ENCODE results near the gene TEKT4. TPM values are rescaled to one million over a fixed set of nuclear protein-coding genes. Genes with fewer than 3 reads are reported as not detected.
"Not testable (repeated sequence)": the region's sequence is repeated elsewhere in the genome, so short reads cannot be mapped to it uniquely, and the experiment has no call there.

The TEKT4 gene, protein sequence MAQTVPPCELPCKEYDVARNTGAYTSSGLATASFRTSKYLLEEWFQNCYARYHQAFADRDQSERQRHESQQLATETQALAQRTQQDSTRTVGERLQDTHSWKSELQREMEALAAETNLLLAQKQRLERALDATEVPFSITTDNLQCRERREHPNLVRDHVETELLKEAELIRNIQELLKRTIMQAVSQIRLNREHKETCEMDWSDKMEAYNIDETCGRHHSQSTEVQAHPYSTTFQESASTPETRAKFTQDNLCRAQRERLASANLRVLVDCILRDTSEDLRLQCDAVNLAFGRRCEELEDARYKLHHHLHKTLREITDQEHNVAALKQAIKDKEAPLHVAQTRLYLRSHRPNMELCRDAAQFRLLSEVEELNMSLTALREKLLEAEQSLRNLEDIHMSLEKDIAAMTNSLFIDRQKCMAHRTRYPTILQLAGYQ
- not detected in 3 replicates for total RNA-seq
- long read RNA-seq: 0 reads

DNA sequence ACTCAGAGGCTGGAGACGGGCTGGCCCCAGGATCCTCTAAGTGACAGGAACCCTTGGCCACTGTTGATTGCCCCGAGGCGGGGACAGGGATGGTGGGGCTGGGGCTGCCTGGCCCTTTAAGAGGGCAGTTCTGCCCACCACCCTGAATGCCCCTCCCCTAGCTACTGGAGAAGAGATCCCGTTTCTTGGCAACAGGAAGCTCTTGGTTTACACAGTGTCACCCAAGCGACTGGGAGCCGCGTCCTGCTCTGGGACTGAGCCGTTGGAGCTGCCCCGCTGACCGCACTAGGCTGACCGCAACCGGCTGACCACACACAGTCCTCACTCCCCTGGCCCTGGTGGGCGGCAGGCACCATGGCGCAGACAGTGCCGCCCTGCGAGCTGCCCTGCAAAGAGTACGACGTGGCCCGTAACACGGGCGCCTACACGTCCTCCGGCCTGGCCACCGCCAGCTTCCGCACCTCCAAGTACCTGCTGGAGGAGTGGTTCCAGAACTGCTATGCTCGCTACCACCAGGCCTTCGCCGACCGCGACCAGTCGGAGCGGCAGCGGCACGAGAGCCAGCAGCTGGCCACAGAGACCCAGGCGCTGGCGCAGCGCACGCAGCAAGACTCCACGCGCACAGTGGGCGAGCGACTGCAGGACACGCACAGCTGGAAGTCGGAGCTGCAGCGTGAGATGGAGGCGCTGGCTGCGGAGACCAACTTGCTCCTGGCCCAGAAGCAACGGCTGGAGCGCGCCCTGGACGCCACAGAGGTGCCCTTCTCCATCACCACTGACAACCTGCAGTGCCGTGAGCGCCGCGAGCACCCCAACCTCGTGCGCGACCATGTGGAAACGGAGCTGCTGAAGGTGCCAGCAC lies at the start of gene TEKT4:
TEKT4 (plus strand) TSS at position 205 of the 862 bp plus-strand sequence; CDS start at position 355, 150 bp downstream.
- Mint-ChIP-seq H3K27me3 (ENCODE audit: low read depth) (no peaks in the 10 kb centered on the region), H3K36me3 (ENCODE audit: low read depth) (no peaks in the 10 kb centered on the region), H3K4me1 (ENCODE audit: low read depth) (no peaks in the 10 kb centered on the region), H3K9me3 (ENCODE audit: low read depth) (no peaks in the 10 kb centered on the region), H3K27ac (ENCODE audit: unreplicated experiment) (no peak within 1 kb of the TSS), H3K4me3 (ENCODE audit: unreplicated experiment) (peak within 1 kb of the TSS; percentile 22)
- DNase-seq (ENCODE audit: low spot score): peak; percentile 92
- TF ChIP-seq, protein P1, sequence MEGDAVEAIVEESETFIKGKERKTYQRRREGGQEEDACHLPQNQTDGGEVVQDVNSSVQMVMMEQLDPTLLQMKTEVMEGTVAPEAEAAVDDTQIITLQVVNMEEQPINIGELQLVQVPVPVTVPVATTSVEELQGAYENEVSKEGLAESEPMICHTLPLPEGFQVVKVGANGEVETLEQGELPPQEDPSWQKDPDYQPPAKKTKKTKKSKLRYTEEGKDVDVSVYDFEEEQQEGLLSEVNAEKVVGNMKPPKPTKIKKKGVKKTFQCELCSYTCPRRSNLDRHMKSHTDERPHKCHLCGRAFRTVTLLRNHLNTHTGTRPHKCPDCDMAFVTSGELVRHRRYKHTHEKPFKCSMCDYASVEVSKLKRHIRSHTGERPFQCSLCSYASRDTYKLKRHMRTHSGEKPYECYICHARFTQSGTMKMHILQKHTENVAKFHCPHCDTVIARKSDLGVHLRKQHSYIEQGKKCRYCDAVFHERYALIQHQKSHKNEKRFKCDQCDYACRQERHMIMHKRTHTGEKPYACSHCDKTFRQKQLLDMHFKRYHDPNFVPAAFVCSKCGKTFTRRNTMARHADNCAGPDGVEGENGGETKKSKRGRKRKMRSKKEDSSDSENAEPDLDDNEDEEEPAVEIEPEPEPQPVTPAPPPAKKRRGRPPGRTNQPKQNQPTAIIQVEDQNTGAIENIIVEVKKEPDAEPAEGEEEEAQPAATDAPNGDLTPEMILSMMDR (IDR thresholded peaks at IDR 0.05): no peak

DNA sequence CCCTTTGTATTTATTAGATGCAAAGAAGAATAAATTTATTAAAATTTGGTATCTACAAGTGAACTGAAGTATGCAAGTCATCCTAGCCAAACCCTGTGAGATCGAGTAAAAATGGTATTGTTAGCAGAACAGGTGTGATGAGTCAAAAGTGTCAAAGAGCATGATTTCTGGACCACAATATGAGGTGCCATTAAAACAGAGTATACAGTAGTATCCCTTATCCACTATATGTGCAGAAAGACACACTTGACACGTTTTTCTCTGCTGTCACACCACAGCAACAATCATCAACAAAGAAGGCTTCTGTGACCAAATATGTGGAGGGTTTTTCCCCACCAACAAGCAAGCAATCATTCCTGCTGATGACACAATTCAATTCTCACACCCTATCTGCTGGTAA lies 32.0 kb upstream of the TEKT4 start:
- not testable (repeated sequence) for H3K36me3 Mint-ChIP-seq (ENCODE audit: low read depth); H3K27me3 Mint-ChIP-seq (ENCODE audit: low read depth); DNase-seq (ENCODE audit: low spot score); H3K9me3 Mint-ChIP-seq (ENCODE audit: low read depth); H3K27ac Mint-ChIP-seq (ENCODE audit: unreplicated experiment); H3K4me3 Mint-ChIP-seq (ENCODE audit: unreplicated experiment); H3K4me1 Mint-ChIP-seq (ENCODE audit: low read depth)

DNA sequence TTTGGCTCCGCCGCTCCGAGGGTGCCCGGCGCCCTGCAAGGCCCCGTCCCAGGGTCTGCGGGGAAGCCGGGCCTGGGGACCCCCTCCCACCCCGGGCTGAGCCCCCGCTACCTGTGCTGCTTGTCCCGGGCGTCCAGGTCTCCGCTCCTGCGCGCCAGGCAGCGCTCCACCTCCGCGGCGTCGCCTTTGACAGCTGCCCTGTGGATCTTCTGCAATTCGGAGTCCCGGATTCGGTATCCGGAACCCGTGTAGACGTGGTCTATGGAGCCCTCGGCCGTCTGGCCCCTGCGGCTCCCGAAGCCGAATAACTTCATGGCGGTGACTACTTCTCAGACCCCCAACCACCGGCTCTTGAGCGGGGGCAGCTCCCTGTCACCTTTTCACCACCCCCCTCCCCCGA lies 14.4 kb upstream of the TEKT4 start:
- H3K4me3 Mint-ChIP-seq (ENCODE audit: unreplicated experiment); H3K36me3 Mint-ChIP-seq (ENCODE audit: low read depth); H3K27ac Mint-ChIP-seq (ENCODE audit: unreplicated experiment); H3K9me3 Mint-ChIP-seq (ENCODE audit: low read depth); H3K27me3 Mint-ChIP-seq (ENCODE audit: low read depth); H3K4me1 Mint-ChIP-seq (ENCODE audit: low read depth): not testable (repeated sequence)
- peak; percentile 62 for DNase-seq (ENCODE audit: low spot score)

DNA sequence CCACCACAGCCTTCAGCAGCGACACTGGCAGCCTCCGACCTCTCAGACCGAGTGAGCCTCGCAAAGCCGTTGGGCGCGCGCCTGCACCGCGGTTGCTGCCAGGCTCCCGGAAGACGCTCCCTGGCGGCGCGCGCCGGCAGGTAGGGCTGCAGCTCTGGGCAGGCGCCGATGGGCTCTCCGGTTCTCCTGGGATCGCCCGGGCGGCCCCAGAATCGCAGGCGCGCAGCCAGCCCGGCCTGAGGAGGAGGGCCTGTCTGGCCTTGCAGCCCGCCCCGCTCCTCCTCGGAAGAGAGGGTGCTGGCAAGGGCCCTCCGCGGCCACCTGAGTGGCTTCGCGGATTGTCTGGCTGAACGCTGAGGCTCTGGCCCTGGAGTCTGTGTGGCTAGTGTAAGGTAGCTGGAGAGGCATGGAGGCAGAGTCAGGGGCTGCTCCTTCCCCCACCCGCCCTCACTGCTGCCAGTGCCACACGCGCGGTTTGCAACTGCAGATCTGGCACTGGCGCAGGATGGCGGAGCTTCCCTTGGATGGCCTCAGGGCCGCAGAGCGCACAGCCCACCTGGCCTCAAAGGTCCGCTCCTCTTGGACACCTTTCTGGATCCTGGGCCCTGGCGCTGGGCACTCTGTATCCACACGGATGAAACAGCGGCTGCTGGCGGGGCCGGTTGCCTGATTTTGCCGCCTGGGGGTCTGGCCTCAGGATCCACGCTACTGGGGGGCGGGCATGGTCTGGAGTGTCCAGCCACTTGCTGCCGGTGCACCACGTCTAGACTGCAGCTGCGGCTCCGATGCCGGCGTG lies 13.7 kb upstream of the TEKT4 start:
- peaks cover 13% of the 10 kb centered on the region for H3K27me3 Mint-ChIP-seq (ENCODE audit: low read depth)
- not testable (repeated sequence) for H3K27ac Mint-ChIP-seq (ENCODE audit: unreplicated experiment); H3K4me1 Mint-ChIP-seq (ENCODE audit: low read depth); H3K9me3 Mint-ChIP-seq (ENCODE audit: low read depth); H3K36me3 Mint-ChIP-seq (ENCODE audit: low read depth); H3K4me3 Mint-ChIP-seq (ENCODE audit: unreplicated experiment)
- TF ChIP-seq, protein P1 (IDR thresholded peaks at IDR 0.05): peak; percentile 9
- DNase-seq (ENCODE audit: low spot score): peak; percentile 86

DNA sequence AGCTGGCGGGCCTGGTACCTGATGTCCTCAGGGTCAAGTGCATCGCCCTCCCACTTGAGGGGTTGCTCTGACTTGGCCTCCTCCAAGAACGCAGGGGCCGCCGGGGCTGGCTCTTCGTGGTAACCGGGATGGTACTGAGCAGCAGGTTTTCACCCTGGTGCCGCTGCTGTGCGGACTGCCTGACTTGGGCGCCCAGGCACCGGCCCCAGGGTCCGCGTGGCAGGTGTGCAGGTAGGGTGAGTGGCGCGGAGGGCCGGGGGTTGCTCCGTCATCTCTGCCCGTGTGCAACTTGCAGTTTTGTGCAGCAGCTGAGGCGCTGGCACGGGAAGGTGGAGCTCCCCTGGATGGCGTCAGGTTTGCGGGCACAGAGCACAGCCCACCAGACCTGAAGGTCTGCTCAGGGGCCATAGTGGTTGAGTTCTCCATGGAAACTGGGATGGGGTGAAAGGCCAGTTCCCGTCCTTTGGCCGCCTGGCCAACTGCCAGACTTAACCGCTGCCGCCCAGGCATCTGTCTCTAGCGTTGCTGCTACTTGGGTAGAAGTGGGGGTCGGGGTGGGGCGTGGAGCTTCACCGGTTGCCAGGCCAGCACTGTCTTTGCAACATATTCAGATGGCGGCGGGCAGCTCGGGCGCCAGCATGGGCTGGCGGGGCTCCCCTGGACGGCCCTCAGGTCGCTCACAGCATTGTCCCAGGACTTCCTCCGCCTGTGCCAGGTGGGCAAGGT lies 12.9 kb upstream of the TEKT4 start:
- not testable (repeated sequence) for H3K9me3 Mint-ChIP-seq (ENCODE audit: low read depth); H3K27ac Mint-ChIP-seq (ENCODE audit: unreplicated experiment); H3K4me3 Mint-ChIP-seq (ENCODE audit: unreplicated experiment); H3K4me1 Mint-ChIP-seq (ENCODE audit: low read depth); H3K36me3 Mint-ChIP-seq (ENCODE audit: low read depth)
- DNase-seq (ENCODE audit: low spot score): peak; percentile 84
- peaks cover 13% of the 10 kb centered on the region for H3K27me3 Mint-ChIP-seq (ENCODE audit: low read depth)

All from chondrocyte (in vitro differentiated cells).